Measurements from ENCODE around the gene F2RL2. TPM values are rescaled to one million over a fixed set of nuclear protein-coding genes. Genes with fewer than 3 reads are reported as not detected.

Gene F2RL2
- total and polyA plus RNA-seq, 10 of the 15 experiments (the other 5 are each of a cell fraction or from before 2014, with no cell fraction given) = 0.03 to 0.24 (median 0.08) TPM; not detected in 5

DNA sequence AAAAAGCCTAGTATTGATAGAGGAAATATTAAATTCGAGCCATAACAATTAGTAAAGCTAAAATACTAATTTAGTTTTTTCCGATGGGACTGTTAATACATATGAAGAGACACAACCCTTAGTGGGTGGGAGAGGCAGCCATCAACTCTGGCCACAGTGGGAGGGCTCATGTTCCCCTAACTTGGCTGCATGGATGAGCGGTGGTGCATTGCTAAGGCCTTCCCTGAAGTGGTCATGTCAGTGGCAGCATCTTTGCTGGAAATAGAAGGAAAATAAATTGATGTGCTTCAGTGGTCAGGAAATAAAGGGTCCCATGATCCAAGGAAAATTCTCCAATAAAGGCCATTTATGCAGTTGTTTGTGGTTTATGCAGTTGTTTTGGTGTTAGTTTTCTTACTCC is 33.9 kb upstream of the F2RL2 start:
- CTCF ChIA-PET = interaction anchor here (0.8 to 1.5 kb wide), 3 partner anchors 24 to 117 kb away, joined by 3 read pairs; no protein-coding TSS in a partner anchor
- RAD21 ChIA-PET (ENCODE audit: unreplicated experiment) = no interaction called here
- FAIRE-seq (no peak), ATAC-seq (no peak), DNase-seq (ENCODE audit: low read depth, low spot score) (no peak)
- Histone ChIP-seq H3K4me1 (ENCODE audit: control insufficient read depth, insufficient read depth, low read length) (peaks cover 6% of the 10 kb centered on the region; the same call in 1 of the 2 replicates), H3K9me3 (replicated peaks; ENCODE audit: control insufficient read depth, insufficient read depth, low read length) (peaks cover 3% of the 10 kb centered on the region; the same call in 2 of the 3 replicates), H3K9ac (ENCODE audit: control insufficient read depth, insufficient read depth, low read length) (no peak overlapping the region), H3K4me3 (no peak overlapping the region), H3K27ac (ENCODE audit: control insufficient read depth, insufficient read depth) (no peak overlapping the region), H2AFZ (ENCODE audit: control insufficient read depth, low read depth, low read length) (no peak overlapping the region), H3K36me3 (ENCODE audit: control insufficient read depth in 2 of 2, insufficient read depth in 2 of 2, low read length in 1 of 2) (peaks cover 0 to 3% of the 10 kb centered on the region in 2 experiments; a peak in 2 of 4 replicates), H3K27me3 (replicated peaks in 1 of 2; ENCODE audit: control insufficient read depth in 2 of 2, insufficient read depth in 2 of 2, low read length in 1 of 2) (no peaks in the 10 kb centered on the region), H4K20me1 (ENCODE audit: control insufficient read depth, insufficient read depth) (no peaks in the 10 kb centered on the region), H3K4me2 (ENCODE audit: control insufficient read depth, insufficient read depth) (no peak overlapping the region), H3K79me2 (ENCODE audit: control insufficient read depth, insufficient read depth, low read length) (no peaks in the 10 kb centered on the region)
- SMC1A ChIA-PET (ENCODE audit: uncharacterized antibody, unreplicated experiment) = interaction anchor here (0.7 to 1.6 kb wide), 2 partner anchors 80 to 128 kb away, joined by 4 read pairs; no protein-coding TSS in a partner anchor
- intact Hi-C loops (cut with micrococcal nuclease; ENCODE audit: unreplicated experiment) = no loop called here
- 82% methylated on average over 3 of the region's 3 CpGs for WGBS (ENCODE audit: insufficient coverage, insufficient replicate concordance, low lambda C conversion rate, missing lambda C conversion rate)
- TF ChIP-seq, protein P1, sequence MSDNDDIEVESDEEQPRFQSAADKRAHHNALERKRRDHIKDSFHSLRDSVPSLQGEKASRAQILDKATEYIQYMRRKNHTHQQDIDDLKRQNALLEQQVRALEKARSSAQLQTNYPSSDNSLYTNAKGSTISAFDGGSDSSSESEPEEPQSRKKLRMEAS (IDR thresholded peaks at IDR 0.05; ENCODE audit: low read depth, low read length) = no peak
- TF ChIP-seq KLF5 (IDR thresholded peaks at IDR 0.05; ENCODE audit: partially characterized antibody) (no peak), ZNF622 (IDR thresholded peaks at IDR 0.05) (no peak)
- in situ Hi-C loops (cut with MboI) = no loop called here
- POLR2A ChIA-PET = interaction anchor here (0.5 kb wide), 1 partner anchor 39 kb away, joined by 6 read pairs; no protein-coding TSS in a partner anchor
- no TSS peak for BruUV-seq (replicated peaks)

DNA sequence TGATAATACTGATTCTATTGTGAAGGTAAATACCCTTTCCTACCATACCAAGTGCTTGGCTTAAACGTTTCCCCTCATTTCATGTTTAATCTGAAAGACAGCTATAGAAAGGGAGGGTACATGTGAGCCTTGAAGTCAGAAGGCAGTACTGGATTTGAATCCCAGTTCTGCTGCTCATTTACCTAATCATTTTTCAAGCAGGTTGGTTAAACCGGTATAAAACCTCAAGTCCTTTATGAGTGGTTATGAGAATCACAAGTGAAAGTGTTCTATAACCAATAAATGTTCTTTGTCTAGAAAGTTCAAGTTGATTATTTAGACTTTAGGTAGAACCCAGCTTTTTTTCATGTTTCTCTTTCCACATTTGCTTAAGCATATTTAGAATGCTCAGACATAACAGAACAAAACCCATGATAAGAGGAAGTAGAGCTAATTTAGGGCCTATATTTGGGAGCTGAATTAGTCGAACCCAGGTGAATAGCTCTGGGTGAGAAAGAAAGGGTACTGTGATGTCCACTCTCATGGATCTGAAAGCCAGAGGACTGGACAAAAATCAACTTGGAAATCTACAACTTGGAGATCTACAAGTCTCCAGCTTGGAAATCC is 29.7 kb upstream of the F2RL2 start:
- intact Hi-C loops (cut with micrococcal nuclease; ENCODE audit: unreplicated experiment) = no loop called here

More for the DNA sequence above, 29.7 kb upstream of the F2RL2 start:
- no peak overlapping the region for H3K9ac ChIP-seq (ENCODE audit: control insufficient read depth, insufficient read depth, low read length)
- in situ Hi-C loops (cut with MboI) = no loop called here
- no peak overlapping the region for H3K4me3 ChIP-seq
- BruUV-seq (replicated peaks) = no TSS peak
- H3K36me3 ChIP-seq (ENCODE audit: control insufficient read depth in 2 of 2, insufficient read depth in 2 of 2, low read length in 1 of 2) = no peaks in the 10 kb centered on the region; a peak in 2 of 4 replicates
- SMC1A ChIA-PET (ENCODE audit: uncharacterized antibody, unreplicated experiment) = interaction anchor here (0.8 to 3.5 kb wide), 12 partner anchors 9 to 477 kb away, joined by 3 to 11 read pairs (median 4); no protein-coding TSS in a partner anchor
- peak; percentile 12 for DNase-seq (ENCODE audit: low read depth, low spot score)
- H3K4me2 ChIP-seq (ENCODE audit: control insufficient read depth, insufficient read depth) = no peak overlapping the region
- H3K79me2 ChIP-seq (ENCODE audit: control insufficient read depth, insufficient read depth, low read length) = no peaks in the 10 kb centered on the region
- H3K9me3 ChIP-seq (replicated peaks; ENCODE audit: control insufficient read depth, insufficient read depth, low read length) = peaks cover 13% of the 10 kb centered on the region; the same call in 2 of the 3 replicates
- FAIRE-seq = no peak
- no peak overlapping the region for H2AFZ ChIP-seq (ENCODE audit: control insufficient read depth, low read depth, low read length)
- CTCF ChIA-PET = interaction anchor here (0.6 to 5.7 kb wide), 5 partner anchors 11 to 121 kb away, joined by 3 to 31 read pairs (median 7); no protein-coding TSS in a partner anchor
- H3K27me3 ChIP-seq (replicated peaks in 1 of 2; ENCODE audit: control insufficient read depth in 2 of 2, insufficient read depth in 2 of 2, low read length in 1 of 2) = no peaks in the 10 kb centered on the region
- H3K4me1 ChIP-seq (ENCODE audit: control insufficient read depth, insufficient read depth, low read length) = peaks cover 6% of the 10 kb centered on the region; the same call in 1 of the 2 replicates
- H4K20me1 ChIP-seq (ENCODE audit: control insufficient read depth, insufficient read depth) = no peaks in the 10 kb centered on the region
- WGBS (ENCODE audit: insufficient coverage, insufficient replicate concordance, low lambda C conversion rate, missing lambda C conversion rate) = 11% methylated on average over 3 of the region's 3 CpGs
- RAD21 ChIA-PET (ENCODE audit: unreplicated experiment) = interaction anchor here (0.5 to 2.2 kb wide), 6 partner anchors 12 to 206 kb away, joined by 3 to 8 read pairs (median 4); no protein-coding TSS in a partner anchor
- peak; percentile 50 for ATAC-seq
- no peak overlapping the region for H3K27ac ChIP-seq (ENCODE audit: control insufficient read depth, insufficient read depth)
- POLR2A ChIA-PET = no interaction called here
- TF ChIP-seq TCF12 (IDR thresholded peaks at IDR 0.05; ENCODE audit: low read depth, low read length) (no peak), RUNX3 (IDR thresholded peaks at IDR 0.05; ENCODE audit: low read length) (peak; percentile 41; the same call in 1 of the 2 replicates)
